H9 (cell line): Measurements from ENCODE around the gene PRF1. TPM values are rescaled to one million over a fixed set of nuclear protein-coding genes. Genes with fewer than 3 reads are reported as not detected.
"Not testable (repeated sequence)": the region's sequence is repeated elsewhere in the genome, so short reads cannot be mapped to it uniquely, and the experiment has no call there.

Experiments
- DNase-seq: peaks from one replicate; pipeline ENCODE4 v3.0.0-alpha.2; 2017
- H2AFZ ChIP-seq: one replicate; pipeline ENCODE4 v1.6.1; 2013; ENCODE audit warnings: mild to moderate bottlenecking, low read length, control low read depth, moderate library complexity
- H2AK5ac ChIP-seq: 2 replicates; pipeline ENCODE4 v1.6.1; 2013; ENCODE audit warnings: low read length, control low read depth, mixed read lengths; ENCODE audit not compliant: insufficient read length
- H2BK120ac ChIP-seq: one replicate; pipeline ENCODE4 v1.6.1; 2013; ENCODE audit warnings: low read depth, mild to moderate bottlenecking, low read length, control low read depth, inconsistent platforms; ENCODE audit not compliant: poor library complexity, severe bottlenecking
- H2BK12ac ChIP-seq: 2 replicates; pipeline ENCODE4 v1.6.1; 2013; ENCODE audit warnings: low read length, control low read depth, mixed read lengths, low read depth; ENCODE audit not compliant: insufficient read length
- H2BK15ac ChIP-seq: 2 replicates; pipeline ENCODE4 v1.6.1; 2013; ENCODE audit warnings: low read depth, low read length, control low read depth
- H2BK20ac ChIP-seq: one replicate; pipeline ENCODE4 v1.6.1; 2013; ENCODE audit warnings: low read depth, mild to moderate bottlenecking, low read length, control low read depth, inconsistent platforms; ENCODE audit not compliant: poor library complexity, severe bottlenecking
- H2BK5ac ChIP-seq: 2 replicates; pipeline ENCODE4 v1.6.1; 2013; ENCODE audit warnings: low read length, control low read depth, mixed read lengths; ENCODE audit not compliant: insufficient read length
- H3K14ac ChIP-seq: 2 replicates; pipeline ENCODE4 v1.6.1; 2013; ENCODE audit warnings: low read length, control low read depth; ENCODE audit not compliant: insufficient read depth
- H3K18ac ChIP-seq: 2 replicates; pipeline ENCODE4 v1.6.1; 2013; ENCODE audit warnings: low read depth, mild to moderate bottlenecking, mixed read lengths, low read length, control low read depth; ENCODE audit not compliant: insufficient read length
- H3K23ac ChIP-seq: 2 replicates; pipeline ENCODE4 v1.6.1; 2013; ENCODE audit warnings: low read length, control low read depth, mixed read lengths, low read depth; ENCODE audit not compliant: insufficient read length
- H3K23me2 ChIP-seq: 2 replicates; pipeline ENCODE4 v1.6.1; 2013; ENCODE audit warnings: low read depth, mild to moderate bottlenecking, mixed read lengths, low read length, control low read depth; ENCODE audit not compliant: insufficient read length, poor library complexity, severe bottlenecking
- H3K27ac ChIP-seq: 2 replicates; pipeline ENCODE4 v1.5.1; 2013; ENCODE audit warnings: low read length, control low read depth, mixed read lengths, low read depth; ENCODE audit not compliant: insufficient read length
- H3K27me3 ChIP-seq: 2 replicates; pipeline ENCODE4 v1.6.1; 2013; ENCODE audit warnings: low read length, control low read depth, inconsistent platforms; ENCODE audit not compliant: insufficient read depth
- H3K4ac ChIP-seq: 2 replicates; pipeline ENCODE4 v1.6.1; 2013; ENCODE audit warnings: low read depth, mild to moderate bottlenecking, control low read depth, inconsistent platforms, low read length, moderate library complexity
- H3K4me1 ChIP-seq: 2 replicates; pipeline ENCODE4 v1.6.1; 2013; ENCODE audit warnings: low read length, control low read depth, inconsistent platforms; ENCODE audit not compliant: insufficient read depth
- H3K4me2 ChIP-seq: 2 replicates; pipeline ENCODE4 v1.6.1; 2013; ENCODE audit warnings: low read length, control low read depth, mixed read lengths; ENCODE audit not compliant: insufficient read length, insufficient read depth
- H3K56ac ChIP-seq: 2 replicates; pipeline ENCODE4 v1.6.1; 2013; ENCODE audit warnings: low read depth, mild to moderate bottlenecking, mixed read lengths, low read length, control low read depth; ENCODE audit not compliant: insufficient read length
- H3K79me1 ChIP-seq: 2 replicates; pipeline ENCODE4 v1.6.1; 2013; ENCODE audit warnings: low read depth, mild to moderate bottlenecking, moderate library complexity, low read length, control low read depth, inconsistent platforms; ENCODE audit not compliant: insufficient read depth, poor library complexity, severe bottlenecking
- H3K79me2 ChIP-seq: 2 replicates; pipeline ENCODE4 v1.6.1; 2013; ENCODE audit warnings: low read length, control low read depth, inconsistent platforms; ENCODE audit not compliant: insufficient read depth
- H3K9ac ChIP-seq: 2 replicates; pipeline ENCODE4 v1.6.1; 2013; ENCODE audit warnings: low read length, control low read depth, mixed read lengths; ENCODE audit not compliant: insufficient read length; ENCODE audit errors: extremely low read depth
- H3K9me3 ChIP-seq: one replicate; pipeline ENCODE4 v1.6.1; 2013; ENCODE audit warnings: low read depth, low read length, inconsistent platforms; ENCODE audit not compliant: control insufficient read depth
- H3T11ph ChIP-seq: one replicate; pipeline ENCODE4 v1.6.1; 2013; ENCODE audit warnings: mild to moderate bottlenecking, low read length, control low read depth, inconsistent platforms
- H4K20me1 ChIP-seq: one replicate; pipeline ENCODE4 v1.6.1; 2013; ENCODE audit not compliant: control insufficient read depth, insufficient read length, insufficient read depth
- H4K5ac ChIP-seq: 2 replicates; pipeline ENCODE4 v1.6.1; 2013; ENCODE audit warnings: low read depth, mild to moderate bottlenecking, mixed read lengths, low read length, control low read depth; ENCODE audit not compliant: insufficient read length
- H4K8ac ChIP-seq: replicated peaks from 2 replicates; pipeline ENCODE4 v1.6.1; 2013; ENCODE audit warnings: low read length, control low read depth, mixed read lengths, low read depth; ENCODE audit not compliant: insufficient read length
- H4K91ac ChIP-seq: 2 replicates; pipeline ENCODE4 v1.6.1; 2013; ENCODE audit warnings: low read depth, mild to moderate bottlenecking, moderate library complexity, mixed read lengths, low read length, control low read depth; ENCODE audit not compliant: insufficient read length
- H3K27ac Mint-ChIP-seq, 3 experiments: 2 replicates in 2 of 3; 3 replicates in 1 of 3; pipeline ENCODE4 v1.8.0; 2020 to 2021; ENCODE audit warnings: mixed read lengths in 3 of 3, mild to moderate bottlenecking in 1 of 3, moderate library complexity in 1 of 3
- H3K27me3 Mint-ChIP-seq: 2 replicates; pipeline ENCODE4 v1.8.0; 2021; ENCODE audit warnings: low read depth, mild to moderate bottlenecking, moderate library complexity, mixed read lengths
- H3K36me3 Mint-ChIP-seq, 3 experiments: 2 replicates in 2 of 3; 3 replicates in 1 of 3; pipeline ENCODE4 v1.8.0; 2020 to 2021; ENCODE audit warnings: low read depth in 3 of 3, mixed read lengths in 3 of 3; ENCODE audit not compliant: insufficient read depth in 1 of 3
- H3K4me1 Mint-ChIP-seq, 2 experiments: 2 replicates each; pipeline ENCODE4 v1.8.0; 2020; ENCODE audit warnings: mixed read lengths in 2 of 2
- H3K4me3 Mint-ChIP-seq, 2 experiments: 2 replicates in 1 of 2; 3 replicates in 1 of 2; pipeline ENCODE4 v1.8.0; 2020 to 2021; ENCODE audit warnings: mild to moderate bottlenecking in 2 of 2, mixed read lengths in 2 of 2, moderate library complexity in 1 of 2
- H3K9me3 Mint-ChIP-seq, 2 experiments: 2 replicates in 1 of 2; 3 replicates in 1 of 2; pipeline ENCODE4 v1.8.0; 2020; ENCODE audit warnings: mild to moderate bottlenecking in 2 of 2, mixed read lengths in 2 of 2, moderate library complexity in 1 of 2
- WGBS: extraction: QIAGEN DNeasy Blood & Tissue Kit; methylation state at CpG from one replicate; pipeline ENCODE4 v1.1.7; 2013; ENCODE audit warnings: missing lambda C conversion rate, low lambda C conversion rate, mixed read lengths; ENCODE audit not compliant: insufficient read length; ENCODE audit errors: extremely low coverage; 5-methylcytosine and 5-hydroxymethylcytosine counted together
- total RNA-seq: library from RNA; stranded (reverse); gene quantifications from 2 replicates; pipeline ENCODE4 v1.2.1, GENCODE V29; 2021

PRF1 gene
- total RNA-seq, 1 experiment from 2014 or later, result not detected

DNA sequence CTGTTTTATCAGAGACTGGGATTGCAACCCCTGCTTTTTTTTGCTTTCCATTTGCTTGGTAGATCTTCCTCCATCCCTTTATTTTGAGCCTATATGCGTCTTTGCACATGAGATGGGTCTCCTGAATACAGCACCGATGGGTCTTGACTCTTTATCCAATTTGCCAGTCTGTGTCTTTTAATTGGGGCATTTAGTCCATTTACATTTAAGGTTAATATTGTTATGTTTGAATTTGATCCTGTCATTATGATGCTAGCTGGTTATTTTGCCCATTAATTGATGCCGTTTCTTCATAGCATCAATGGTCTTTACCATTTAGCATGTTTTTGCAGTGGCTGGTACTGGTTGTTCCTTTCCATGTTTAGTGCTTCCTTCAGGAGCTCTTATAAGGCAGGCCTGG lies 40.7 kb upstream of the PRF1 start:
- not testable (repeated sequence) for H2BK5ac ChIP-seq, H3K79me1 ChIP-seq, H2BK12ac ChIP-seq, H3K14ac ChIP-seq, H3K27ac ChIP-seq, H2AFZ ChIP-seq, H3K56ac ChIP-seq, H3K9me3 ChIP-seq, H3K27me3 ChIP-seq, H3K27ac Mint-ChIP-seq, H3T11ph ChIP-seq, H2AK5ac ChIP-seq, H4K8ac ChIP-seq, H3K4ac ChIP-seq, H3K27me3 Mint-ChIP-seq, H3K4me3 Mint-ChIP-seq, H3K79me2 ChIP-seq, H4K5ac ChIP-seq, H3K4me1 ChIP-seq, H3K23ac ChIP-seq, H2BK20ac ChIP-seq, H3K23me2 ChIP-seq, DNase-seq, H4K20me1 ChIP-seq, H3K18ac ChIP-seq, H4K91ac ChIP-seq, H3K36me3 Mint-ChIP-seq, H2BK120ac ChIP-seq, H2BK15ac ChIP-seq, H3K4me2 ChIP-seq, H3K9ac ChIP-seq
- H3K9me3 Mint-ChIP-seq, result peaks cover 8 to 13% of the 10 kb centered on the region in 2 experiments
- peaks cover 6 to 10% of the 10 kb centered on the region in 2 experiments for H3K4me1 Mint-ChIP-seq
- WGBS, result no CpG with 5 or more reads among the region's 3 CpGs

DNA sequence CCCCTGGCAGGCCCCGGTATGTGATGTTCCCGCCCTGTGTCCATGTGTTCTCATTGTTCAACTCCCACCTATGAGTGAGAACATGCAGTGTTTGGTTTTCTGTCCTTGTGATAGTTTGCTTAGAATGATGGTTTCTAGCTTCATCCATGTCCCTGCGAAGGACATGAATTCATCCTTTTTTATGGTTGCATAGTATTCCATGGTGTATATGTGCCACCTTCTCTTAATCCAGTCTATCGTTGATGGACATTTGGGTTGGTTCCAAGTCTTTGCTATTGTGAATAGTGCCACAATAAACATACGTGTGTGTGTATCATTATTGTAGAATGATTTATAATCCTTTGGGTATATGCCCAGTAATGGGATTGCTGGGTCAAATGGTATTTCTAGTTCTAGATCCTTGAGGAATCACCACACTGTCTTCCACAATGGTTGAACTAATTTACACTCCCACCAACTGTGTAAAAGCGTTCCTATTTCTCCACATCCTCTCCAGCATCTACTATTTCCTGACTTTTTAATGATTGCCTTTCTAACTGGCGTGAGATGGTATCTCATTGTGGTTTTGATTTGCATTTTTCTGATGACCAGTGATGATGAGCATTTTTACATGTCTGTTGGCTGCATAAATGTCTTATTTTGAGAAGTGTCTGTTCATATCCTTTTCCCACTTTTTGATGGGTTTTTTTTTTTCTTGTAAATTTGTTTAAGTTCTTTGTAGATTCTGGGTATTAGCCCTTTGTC lies 37.3 kb upstream of the PRF1 start:
- not testable (repeated sequence) for H3K9ac ChIP-seq, H3K4me2 ChIP-seq, H3K23me2 ChIP-seq, H2BK12ac ChIP-seq, H3K14ac ChIP-seq, H4K91ac ChIP-seq, H3K36me3 Mint-ChIP-seq, H2BK20ac ChIP-seq, H3K27me3 ChIP-seq, H3K27me3 Mint-ChIP-seq, H3K79me2 ChIP-seq, H4K20me1 ChIP-seq, DNase-seq, H3K56ac ChIP-seq, H4K8ac ChIP-seq, H3K9me3 ChIP-seq, H2BK120ac ChIP-seq, H3K23ac ChIP-seq, H3K79me1 ChIP-seq, H2AFZ ChIP-seq, H2AK5ac ChIP-seq, H3K4me1 Mint-ChIP-seq, H3K18ac ChIP-seq, H4K5ac ChIP-seq, H3K4me3 Mint-ChIP-seq, H3K9me3 Mint-ChIP-seq, H3K27ac Mint-ChIP-seq, H3K4me1 ChIP-seq, H3K4ac ChIP-seq, H2BK5ac ChIP-seq, H3K27ac ChIP-seq, H3T11ph ChIP-seq, H2BK15ac ChIP-seq
- WGBS, result no CpG with 5 or more reads among the region's 7 CpGs
